MCF 10A (cell line): ENCODE results near the gene FAM9A. TPM values are rescaled to one million over a fixed set of nuclear protein-coding genes. Genes with fewer than 3 reads are reported as not detected.

Experiments used
- BruUV-seq: library from RNA; stranded (reverse); fragments of 400-500 nt; replicated peaks from 2 replicates; lab custom pipeline; 2021; lab: Mats Ljungman, UMichigan
- CTCF ChIA-PET: fragments of 300-600 bp; sonication (Branson Sonifier 250); formaldehyde crosslinking; extraction: SDS; loops from one replicate; lab custom pipeline; 2021; ENCODE audit warnings: antibody characterized with exemption, inconsistent platforms; lab: Yijun Ruan, JAX
- POLR2A ChIA-PET: fragments of 300-600, 350-650 bp; sonication (Branson Sonifier 250); formaldehyde crosslinking; extraction: SDS; loops from one replicate; lab custom pipeline; 2020; ENCODE audit warnings: antibody characterized with exemption, inconsistent platforms; lab: Yijun Ruan, JAX
- DNase-seq: peaks from one replicate; pipeline ENCODE4 v3.0.0-alpha.2; 2018; ENCODE audit not compliant: unreplicated experiment
- H3K27ac Mint-ChIP-seq: one replicate; pipeline ENCODE4 v1.8.0; 2022; ENCODE audit warnings: mild to moderate bottlenecking, low read depth, mixed read lengths; ENCODE audit not compliant: unreplicated experiment
- H3K27me3 Mint-ChIP-seq: one replicate; pipeline ENCODE4 v1.8.0; 2022; ENCODE audit warnings: mixed read lengths; ENCODE audit not compliant: insufficient read depth, unreplicated experiment
- H3K36me3 Mint-ChIP-seq: one replicate; pipeline ENCODE4 v1.8.0; 2022; ENCODE audit warnings: mild to moderate bottlenecking, moderate library complexity, mixed read lengths; ENCODE audit not compliant: insufficient read depth, unreplicated experiment
- H3K4me1 Mint-ChIP-seq: one replicate; pipeline ENCODE4 v1.8.0; 2022; ENCODE audit warnings: mixed read lengths; ENCODE audit not compliant: insufficient read depth, unreplicated experiment
- H3K4me3 Mint-ChIP-seq: one replicate; pipeline ENCODE4 v1.8.0; 2022; ENCODE audit warnings: mild to moderate bottlenecking, moderate library complexity, mixed read lengths; ENCODE audit not compliant: unreplicated experiment
- H3K9me3 Mint-ChIP-seq: one replicate; pipeline ENCODE4 v1.8.0; 2022; ENCODE audit warnings: mixed read lengths; ENCODE audit not compliant: unreplicated experiment
- intact Hi-C: fragments of 100-400 bp; cut with micrococcal nuclease; formaldehyde crosslinking; loops from 2 replicates; pipeline ENCODE4 v1.14.1; 2022
- total RNA-seq: library from RNA; stranded (reverse); gene quantifications from 2 replicates; pipeline ENCODE4 v1.2.3, GENCODE V29; 2022
- TF ChIP-seq, protein P1 (sequence below): fragments of 200-600 bp; IDR thresholded peaks from one replicate; pipeline ENCODE4 v1.8.0; 2022; ENCODE audit warnings: antibody characterized with exemption, mild to moderate bottlenecking; ENCODE audit not compliant: unreplicated experiment

Gene FAM9A
- total RNA-seq, 1 experiment from 2014 or later = not detected

DNA sequence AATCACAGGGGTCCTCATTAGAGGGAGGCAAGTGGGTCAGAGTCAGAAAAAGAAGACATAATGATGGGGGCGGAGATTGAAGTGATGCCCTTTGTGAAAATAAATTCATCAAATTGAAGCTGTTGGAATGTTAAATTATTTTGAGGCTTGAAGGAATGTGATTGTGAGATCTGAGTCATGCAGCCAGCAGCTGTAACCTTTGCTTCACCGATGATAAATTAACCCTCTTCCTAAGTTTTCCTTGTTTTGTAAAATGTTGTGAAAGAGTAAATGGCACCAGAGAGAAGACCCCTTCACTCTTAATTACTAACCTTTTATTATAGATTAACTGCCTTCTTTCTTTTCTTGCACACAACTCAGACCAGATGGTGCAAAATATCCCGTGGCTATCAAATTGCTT, 47.7 kb upstream of the FAM9A start:
- H3K27me3 Mint-ChIP-seq = no peaks in the 10 kb centered on the region
- peaks cover 10% of the 10 kb centered on the region for H3K4me1 Mint-ChIP-seq

DNA sequence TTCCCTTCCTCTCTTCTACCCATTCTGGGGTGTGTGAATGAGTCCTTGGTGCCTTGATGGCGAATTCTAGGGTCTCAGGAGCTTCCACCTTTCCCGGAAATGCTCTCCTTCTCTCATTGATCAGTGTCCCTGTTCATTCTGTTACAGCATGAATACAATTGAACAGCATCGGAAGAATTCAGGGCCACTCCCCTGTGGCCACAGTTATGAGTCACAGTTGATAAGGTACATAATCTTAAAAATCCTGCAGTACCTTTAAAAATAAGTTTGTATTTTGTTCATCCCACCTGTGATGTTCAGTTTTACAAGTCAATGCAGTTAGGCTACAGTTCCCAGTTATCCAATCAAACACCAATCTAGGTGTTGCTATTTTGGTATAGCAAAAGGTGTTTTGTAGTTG, 47.3 kb upstream of the FAM9A start:
- no peak overlapping the region for H3K4me3 Mint-ChIP-seq
- POLR2A ChIA-PET = no interaction called here
- no TSS peak for BruUV-seq
- intact Hi-C loops = no loop called here
- peaks cover 10% of the 10 kb centered on the region for H3K4me1 Mint-ChIP-seq
- TF ChIP-seq, protein P1, sequence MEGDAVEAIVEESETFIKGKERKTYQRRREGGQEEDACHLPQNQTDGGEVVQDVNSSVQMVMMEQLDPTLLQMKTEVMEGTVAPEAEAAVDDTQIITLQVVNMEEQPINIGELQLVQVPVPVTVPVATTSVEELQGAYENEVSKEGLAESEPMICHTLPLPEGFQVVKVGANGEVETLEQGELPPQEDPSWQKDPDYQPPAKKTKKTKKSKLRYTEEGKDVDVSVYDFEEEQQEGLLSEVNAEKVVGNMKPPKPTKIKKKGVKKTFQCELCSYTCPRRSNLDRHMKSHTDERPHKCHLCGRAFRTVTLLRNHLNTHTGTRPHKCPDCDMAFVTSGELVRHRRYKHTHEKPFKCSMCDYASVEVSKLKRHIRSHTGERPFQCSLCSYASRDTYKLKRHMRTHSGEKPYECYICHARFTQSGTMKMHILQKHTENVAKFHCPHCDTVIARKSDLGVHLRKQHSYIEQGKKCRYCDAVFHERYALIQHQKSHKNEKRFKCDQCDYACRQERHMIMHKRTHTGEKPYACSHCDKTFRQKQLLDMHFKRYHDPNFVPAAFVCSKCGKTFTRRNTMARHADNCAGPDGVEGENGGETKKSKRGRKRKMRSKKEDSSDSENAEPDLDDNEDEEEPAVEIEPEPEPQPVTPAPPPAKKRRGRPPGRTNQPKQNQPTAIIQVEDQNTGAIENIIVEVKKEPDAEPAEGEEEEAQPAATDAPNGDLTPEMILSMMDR = no peak
- H3K36me3 Mint-ChIP-seq = no peaks in the 10 kb centered on the region
- no peaks in the 10 kb centered on the region for H3K27me3 Mint-ChIP-seq
- no peak for DNase-seq
- H3K9me3 Mint-ChIP-seq = peaks cover 17% of the 10 kb centered on the region
- no peak overlapping the region for H3K27ac Mint-ChIP-seq
- CTCF ChIA-PET = no interaction called here

More for the DNA sequence above, 47.7 kb upstream of the FAM9A start:
- ChIA-PET POLR2A (no interaction called here), CTCF (no interaction called here)
- H3K4me3 Mint-ChIP-seq = no peak overlapping the region
- H3K27ac Mint-ChIP-seq = no peak overlapping the region
- intact Hi-C loops = no loop called here
- no TSS peak for BruUV-seq
- TF ChIP-seq, protein P1 = no peak
- DNase-seq = no peak
- no peaks in the 10 kb centered on the region for H3K36me3 Mint-ChIP-seq
- peaks cover 17% of the 10 kb centered on the region for H3K9me3 Mint-ChIP-seq

DNA sequence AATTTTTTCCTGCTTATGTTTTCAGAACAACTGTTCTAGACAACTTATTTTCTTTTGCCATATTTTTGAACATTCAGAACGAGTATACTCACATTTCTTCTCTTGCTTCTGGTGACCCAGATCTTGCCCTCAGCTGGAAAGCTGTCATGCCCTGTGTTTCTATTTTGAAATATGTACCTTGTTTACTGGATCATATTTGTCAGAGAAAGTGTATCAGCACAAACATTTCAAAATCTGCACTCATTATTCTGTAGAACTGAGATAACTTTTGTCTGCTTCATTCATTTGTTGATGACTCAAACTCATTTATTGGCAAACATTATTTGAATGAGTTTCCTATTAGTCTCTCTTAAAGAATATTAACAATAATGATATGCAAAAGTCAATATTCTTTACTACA, 46.2 kb upstream of the FAM9A start:
- intact Hi-C loops = no loop called here
- peaks cover 10% of the 10 kb centered on the region for H3K4me1 Mint-ChIP-seq
- no peak for DNase-seq
- no peaks in the 10 kb centered on the region for H3K36me3 Mint-ChIP-seq
- no peaks in the 10 kb centered on the region for H3K27me3 Mint-ChIP-seq
- H3K4me3 Mint-ChIP-seq = no peak overlapping the region
- CTCF ChIA-PET = interaction anchor here (0.6 kb wide), 1 partner anchor 1715 kb away, joined by 3 read pairs; no protein-coding TSS in a partner anchor
- TF ChIP-seq, protein P1 = no peak
- POLR2A ChIA-PET = interaction anchor here (0.6 to 1.3 kb wide), 2 partner anchors 8 to 14 kb away, joined by 3 read pairs; no protein-coding TSS in a partner anchor
- H3K27ac Mint-ChIP-seq = no peak overlapping the region
- peaks cover 8% of the 10 kb centered on the region for H3K9me3 Mint-ChIP-seq
- BruUV-seq = no TSS peak

DNA sequence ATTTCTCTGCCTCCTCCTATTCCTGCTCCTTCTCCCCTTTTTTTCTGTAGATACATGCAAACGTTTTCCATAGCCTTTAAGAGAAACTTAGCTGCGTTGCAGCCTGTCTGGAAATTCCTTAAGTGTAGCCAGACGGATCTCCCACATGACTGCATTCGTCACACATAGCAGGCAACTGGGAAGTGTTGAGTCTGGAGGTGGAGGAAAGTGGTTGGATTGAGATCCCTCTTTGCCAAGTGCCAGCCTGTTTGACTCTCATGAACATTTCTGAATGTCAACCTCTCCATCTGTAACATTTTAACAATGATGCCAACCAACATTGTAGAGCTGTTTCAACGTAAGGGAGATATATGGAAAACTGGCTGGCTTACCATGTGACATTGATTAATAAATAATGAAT, 45.1 kb upstream of the FAM9A start:
- H3K4me3 Mint-ChIP-seq = no peak overlapping the region
- intact Hi-C loops = no loop called here
- no peaks in the 10 kb centered on the region for H3K36me3 Mint-ChIP-seq
- H3K27me3 Mint-ChIP-seq = no peaks in the 10 kb centered on the region
- BruUV-seq = no TSS peak
- no peak overlapping the region for H3K27ac Mint-ChIP-seq
- DNase-seq = no peak
- ChIA-PET POLR2A (no interaction called here), CTCF (interaction anchor here (0.6 kb wide), 1 partner anchor 27 kb away, joined by 3 read pairs; no protein-coding TSS in a partner anchor)
- peaks cover 8% of the 10 kb centered on the region for H3K9me3 Mint-ChIP-seq
- TF ChIP-seq, protein P1 = no peak
- peaks cover 10% of the 10 kb centered on the region for H3K4me1 Mint-ChIP-seq
